ENCODE results near the gene EPB41L4A.
"Not testable (repeated sequence)": the region's sequence is repeated elsewhere in the genome, so short reads cannot be mapped to it uniquely, and the experiment has no call there.

The EPB41L4A gene

DNA sequence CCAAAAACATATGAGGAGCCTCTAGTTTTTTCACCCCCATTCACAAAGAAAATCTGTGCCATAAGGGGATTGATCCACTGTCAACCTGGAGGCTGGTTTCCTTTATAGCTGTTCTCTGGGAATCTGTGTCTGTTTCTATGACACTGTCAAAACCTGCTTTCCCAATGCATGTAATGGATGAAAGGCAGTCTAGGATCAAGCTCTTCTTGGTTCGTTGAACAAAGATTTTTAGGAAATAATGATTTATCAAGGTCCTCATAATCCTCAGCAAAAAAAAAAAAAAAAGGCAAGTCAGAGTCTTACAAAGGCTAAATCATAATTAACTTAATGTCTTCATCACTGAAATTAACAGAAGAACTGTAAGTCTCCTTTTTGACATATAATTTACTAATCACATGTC is 16.0 kb downstream of the EPB41L4A start:
- no peak for DNase-seq (ENCODE audit: low read depth in 1 of 2, low spot score in 1 of 2)

GRCh38 chr5:112401924-112402323 is 17.2 kb downstream of the EPB41L4A start:
- no peak for DNase-seq (ENCODE audit: low read depth in 1 of 2, low spot score in 1 of 2)

GRCh38 chr5:112397690-112398089 is 21.4 kb downstream of the EPB41L4A start:
- DNase-seq (ENCODE audit: low read depth in 1 of 2, low spot score in 1 of 2): no peak

DNA sequence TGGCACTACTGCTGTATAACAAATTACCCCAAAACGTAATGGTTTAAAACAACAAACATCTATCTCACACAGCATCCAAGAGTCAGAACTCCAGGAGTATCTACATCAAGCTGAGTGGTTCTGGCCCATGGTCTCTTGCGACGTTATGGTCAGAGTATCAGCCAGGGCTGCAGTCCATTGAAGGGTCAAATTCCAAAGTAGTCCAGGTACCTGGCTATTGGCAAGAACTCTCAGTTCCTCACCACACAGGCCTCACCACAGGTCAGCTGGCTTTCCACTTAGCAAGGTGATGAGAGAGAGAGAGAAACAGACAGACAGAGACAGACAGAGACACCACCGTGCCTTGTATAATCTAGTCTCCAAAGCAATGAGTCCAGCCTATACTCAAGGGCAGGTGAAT is 22.6 kb downstream of the EPB41L4A start:
- DNase-seq (ENCODE audit: low read depth in 1 of 2, low spot score in 1 of 2): no peak

DNA sequence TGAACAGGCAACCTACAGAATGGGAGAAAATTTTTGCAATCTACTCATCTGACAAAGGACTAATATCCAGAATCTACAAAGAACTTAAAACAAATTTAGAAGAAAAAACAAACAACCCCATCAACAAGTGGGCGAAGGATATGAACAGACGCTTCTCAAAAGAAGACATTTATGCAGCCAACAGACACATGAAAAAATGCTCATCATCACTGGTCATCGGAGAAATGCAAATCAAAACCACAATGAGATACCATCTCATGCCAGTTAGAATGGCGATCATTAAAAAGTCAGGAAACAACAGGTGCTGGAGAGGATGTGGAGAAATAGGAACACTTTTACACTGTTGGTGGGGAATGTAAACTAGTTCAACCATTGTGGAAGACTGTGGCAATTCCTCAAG is 23.8 kb downstream of the EPB41L4A start:
- DNase-seq (ENCODE audit: low read depth in 1 of 2, low spot score in 1 of 2): not testable (repeated sequence)

DNA sequence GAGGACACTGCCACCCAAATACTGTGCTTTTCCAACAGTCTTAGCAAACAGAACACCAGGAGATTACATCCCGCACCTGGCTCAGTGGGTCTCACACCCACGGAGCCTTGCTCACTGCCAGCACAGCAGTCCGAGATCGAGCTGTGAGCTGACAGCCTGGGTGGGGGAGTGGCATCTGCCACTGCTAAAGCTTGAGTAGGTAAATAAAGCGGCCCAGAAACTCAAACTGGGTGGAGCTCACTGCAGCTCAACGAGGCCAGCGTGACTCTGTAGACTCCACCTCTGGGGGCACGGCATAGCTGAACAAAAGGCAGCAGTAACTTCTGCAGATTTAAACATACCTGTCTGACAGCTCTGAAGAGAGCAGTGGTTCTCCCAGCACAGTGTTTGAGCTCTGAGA is 28.8 kb downstream of the EPB41L4A start:
- no peak for DNase-seq (ENCODE audit: low read depth in 1 of 2, low spot score in 1 of 2)

GRCh38 chr5:112388739-112389138 is 30.3 kb downstream of the EPB41L4A start:
- DNase-seq (ENCODE audit: low read depth in 1 of 2, low spot score in 1 of 2): no peak

- no peak for DNase-seq (ENCODE audit: low read depth in 1 of 2, low spot score in 1 of 2)
These were observed 31.0 kb downstream of the EPB41L4A start for GRCh38 chr5:112388074-112388473.

DNA sequence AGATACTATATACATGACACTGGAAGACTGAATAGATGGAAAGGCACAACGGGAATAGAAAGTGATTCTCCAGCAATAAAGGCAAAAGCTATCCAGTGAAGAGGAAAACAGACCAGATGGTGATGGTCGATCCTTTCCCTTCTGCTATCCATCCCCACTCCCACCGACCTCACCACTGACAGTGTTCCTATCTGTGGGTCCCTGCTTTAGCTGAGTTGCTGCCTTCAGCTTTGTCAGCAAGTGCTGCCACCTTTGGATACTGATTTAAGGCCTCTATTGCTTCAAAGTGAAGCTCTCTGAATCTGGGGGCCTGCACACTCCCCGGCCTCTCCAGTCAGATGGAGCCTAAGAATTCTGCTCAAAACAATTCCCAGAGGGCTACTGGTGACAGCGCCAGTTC is 32.3 kb downstream of the EPB41L4A start:
- no peak for DNase-seq (ENCODE audit: low read depth in 1 of 2, low spot score in 1 of 2)

DNA sequence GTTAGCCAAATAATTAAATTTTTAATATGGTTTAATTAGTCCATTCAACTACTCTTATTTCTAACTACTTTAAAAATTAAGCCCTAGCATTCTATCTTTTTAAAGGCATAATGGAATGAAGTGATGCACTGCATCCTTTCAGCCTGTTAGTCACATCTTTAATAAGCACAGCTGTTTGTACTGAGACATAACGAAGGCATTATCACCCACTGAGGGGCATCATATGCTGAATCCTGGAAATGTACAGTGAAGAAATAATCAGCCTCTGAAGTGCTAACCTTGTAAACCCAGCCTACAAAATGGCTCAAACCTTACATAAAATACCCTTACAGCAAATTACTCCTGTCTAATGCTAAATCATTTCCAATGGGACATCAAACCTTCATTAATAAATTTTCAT is 33.1 kb downstream of the EPB41L4A start:
- DNase-seq (ENCODE audit: low read depth in 1 of 2, low spot score in 1 of 2): no peak

DNA sequence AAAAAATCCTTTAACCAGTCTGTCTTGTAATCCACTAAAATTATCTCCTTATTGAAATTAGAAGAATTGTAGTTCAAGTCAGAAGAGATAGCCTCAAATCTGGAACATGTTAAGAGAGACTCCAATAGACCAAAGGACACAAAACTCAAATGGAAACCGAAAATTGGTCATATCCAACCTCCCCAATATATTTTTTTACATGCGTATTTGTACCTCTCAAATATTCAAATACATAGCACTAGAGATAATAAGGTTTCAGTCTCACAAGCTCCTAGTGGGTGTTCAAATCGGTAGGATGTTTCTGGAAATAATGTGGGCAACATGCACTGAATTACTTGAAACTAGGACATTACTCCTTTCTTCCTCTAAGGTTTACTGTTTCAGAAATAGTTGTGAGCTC is 33.5 kb downstream of the EPB41L4A start:
- DNase-seq (ENCODE audit: low read depth in 1 of 2, low spot score in 1 of 2): no peak

- no peak for DNase-seq (ENCODE audit: low read depth in 1 of 2, low spot score in 1 of 2)
These were observed 34.6 kb downstream of the EPB41L4A start for GRCh38 chr5:112384523-112384922.

- no peak for DNase-seq (ENCODE audit: low read depth in 1 of 2, low spot score in 1 of 2)
These were observed 36.2 kb downstream of the EPB41L4A start for GRCh38 chr5:112382886-112383285.

DNA sequence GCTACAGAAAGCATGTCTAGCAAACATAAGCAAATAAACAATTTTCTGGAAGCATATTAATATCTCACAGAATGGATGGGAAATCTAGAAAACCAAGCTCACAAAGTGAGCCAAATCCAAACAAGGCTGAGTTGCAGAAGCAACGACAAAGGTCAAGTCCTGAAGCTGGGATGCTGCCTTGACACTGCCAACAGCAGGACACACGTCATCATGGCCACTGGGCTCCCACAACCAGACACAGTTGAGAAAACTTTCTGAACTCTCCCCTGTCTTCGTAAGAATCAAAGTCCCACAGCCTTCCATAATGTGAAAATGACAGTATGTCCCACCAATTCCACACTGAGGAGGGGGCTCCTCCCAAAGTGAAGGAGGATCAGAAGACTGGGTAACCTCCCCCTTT is 37.6 kb downstream of the EPB41L4A start:
- DNase-seq (ENCODE audit: low read depth in 1 of 2, low spot score in 1 of 2): no peak

- no peak for DNase-seq (ENCODE audit: low read depth in 1 of 2, low spot score in 1 of 2)
These were observed 39.3 kb downstream of the EPB41L4A start for GRCh38 chr5:112379542-112380325.

DNA sequence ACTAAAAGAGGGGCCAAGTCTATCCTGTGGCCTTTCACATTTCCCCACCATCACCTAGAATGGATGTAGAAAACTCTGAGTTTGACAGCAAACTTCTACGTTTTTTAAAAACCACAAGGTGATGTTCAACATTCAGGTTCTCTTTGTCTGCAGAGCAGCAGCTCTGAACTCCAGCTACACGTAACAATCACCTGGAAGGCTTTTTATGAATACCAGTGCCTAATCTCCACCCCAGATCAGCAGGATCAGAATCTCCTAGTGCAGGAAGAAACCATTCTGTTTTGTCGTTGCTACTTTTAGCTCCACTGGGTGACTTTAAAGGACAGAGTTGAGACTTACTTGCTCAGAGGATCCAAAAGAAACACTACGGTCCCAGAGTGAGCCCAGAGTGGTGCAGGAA is 44.3 kb downstream of the EPB41L4A start:
- no peak for DNase-seq (ENCODE audit: low read depth in 1 of 2, low spot score in 1 of 2)

DNA sequence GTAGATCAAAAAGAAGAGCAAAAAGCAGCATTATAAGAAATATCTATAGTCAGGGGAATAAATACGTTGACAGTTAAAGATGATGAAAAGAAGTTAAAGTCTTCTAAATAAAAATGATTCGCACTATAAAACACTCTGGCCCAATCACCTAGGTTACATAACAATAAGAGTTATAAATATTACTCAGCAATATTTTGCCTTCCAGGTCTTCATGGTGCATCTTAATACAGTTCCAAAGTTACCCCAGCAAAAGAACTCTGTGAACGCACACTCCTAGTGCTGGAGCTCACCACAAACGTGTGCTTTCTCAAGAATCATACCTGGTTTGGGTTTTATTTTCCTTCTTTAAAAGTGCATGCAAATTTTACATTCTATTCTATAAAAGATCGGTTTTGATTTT is 44.7 kb downstream of the EPB41L4A start:
- DNase-seq (ENCODE audit: low read depth in 1 of 2, low spot score in 1 of 2): no peak

DNA sequence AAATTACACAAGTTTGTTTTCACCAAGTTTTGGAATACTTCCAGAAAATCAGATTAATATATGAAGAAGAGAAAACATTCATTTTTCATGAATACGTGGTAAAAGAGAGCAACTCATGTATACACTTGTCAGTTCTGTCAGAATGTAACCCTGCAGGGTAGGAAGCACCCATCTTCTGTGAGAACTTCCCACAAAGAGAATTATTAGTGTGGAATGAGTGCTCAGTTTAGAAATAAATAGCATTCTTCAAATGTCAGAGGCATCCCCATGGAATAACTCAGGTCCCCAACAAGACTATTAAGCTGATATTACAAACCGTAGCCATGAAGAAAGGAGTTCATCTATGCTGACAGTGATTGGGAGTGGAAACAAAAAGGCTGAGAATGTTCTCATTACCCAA is 45.2 kb downstream of the EPB41L4A start:
- DNase-seq (ENCODE audit: low read depth in 1 of 2, low spot score in 1 of 2): no peak

GRCh38 chr5:112372543-112372942 is 46.5 kb downstream of the EPB41L4A start:
- no peak for DNase-seq (ENCODE audit: low read depth in 1 of 2, low spot score in 1 of 2)

GRCh38 chr5:112371067-112371466 is 48.0 kb downstream of the EPB41L4A start:
- DNase-seq (ENCODE audit: low read depth in 1 of 2, low spot score in 1 of 2): no peak

DNA sequence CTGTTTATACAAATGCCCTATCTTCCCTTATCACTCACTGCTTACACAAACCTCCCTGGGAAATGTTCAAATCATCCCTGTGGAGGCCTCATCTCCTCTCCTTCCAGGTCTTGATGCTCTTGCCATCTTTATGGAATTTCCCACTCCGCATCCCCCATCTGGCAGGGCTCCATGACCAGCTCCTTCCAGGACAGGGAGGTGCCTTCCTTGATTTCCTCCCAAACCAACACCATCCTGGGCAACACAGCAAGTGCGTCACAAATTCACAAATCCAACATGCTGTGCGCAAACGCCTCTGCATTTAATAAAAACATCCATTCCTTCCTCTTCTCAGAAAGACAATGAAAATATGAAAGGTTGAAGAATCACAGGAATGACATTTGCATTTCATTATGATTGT is 51.7 kb downstream of the EPB41L4A start:
- no peak for DNase-seq (ENCODE audit: low read depth in 1 of 2, low spot score in 1 of 2)

- no peak for DNase-seq (ENCODE audit: low read depth in 1 of 2, low spot score in 1 of 2)
These were observed 52.1 kb downstream of the EPB41L4A start for GRCh38 chr5:112366987-112367386.

- not testable (repeated sequence) for DNase-seq (ENCODE audit: low read depth in 1 of 2, low spot score in 1 of 2)
These were observed 58.3 kb downstream of the EPB41L4A start for GRCh38 chr5:112360740-112361139.

Measured in stimulated activated CD4-positive, alpha-beta T cell treated with anti-CD3 and anti-CD28 coated beads, Interleukin-15, amount 100 ng/mL, for 1 hour (primary cell).